Erythroblast (primary cell): ENCODE results near the gene FDX1.

Experiments
- GATA1 ChIP-seq: IDR thresholded peaks from 2 replicates; pipeline ENCODE4 v1.6.1; 2011; ENCODE audit warnings: low read depth, mild to moderate bottlenecking, control low read depth, low read length, moderate library complexity
- POLR2A ChIP-seq: IDR thresholded peaks from 2 replicates; pipeline ENCODE4 v1.6.1; 2011; ENCODE audit warnings: mild to moderate bottlenecking, low read length

- TF ChIP-seq POLR2A (no peak), GATA1 (no peak)
Observed at GRCh38 chr11:110512026-110512425, 82.3 kb downstream of the FDX1 start.
